HS-27A (cell line): ENCODE data around the gene CEP55.

Source experiments
- DNase-seq: peaks from one replicate; pipeline ENCODE4 v3.0.0-alpha.2; 2012; ENCODE audit warnings: low read depth, missing footprints

The CEP55 gene

DNA sequence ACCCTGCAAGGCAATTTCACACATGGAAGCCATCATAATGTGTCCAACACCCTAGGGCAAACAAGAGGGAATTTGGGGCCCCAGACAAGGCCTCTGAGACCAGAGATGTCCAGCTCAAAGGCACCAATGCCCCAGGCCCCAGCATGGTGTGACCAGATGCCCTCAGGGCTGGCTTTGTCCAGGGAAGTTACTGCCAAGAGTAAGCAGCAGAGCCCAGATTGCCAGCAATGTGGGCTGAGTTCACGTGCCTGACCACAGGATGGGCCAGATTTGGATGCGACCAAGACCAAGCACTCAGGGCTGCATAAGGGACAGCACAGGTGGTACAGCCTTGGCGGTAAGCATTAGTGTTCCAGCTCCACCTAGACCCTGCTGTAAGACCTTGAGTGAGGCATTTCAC lies 27.0 kb upstream of the CEP55 start:
- no peak for DNase-seq

DNA sequence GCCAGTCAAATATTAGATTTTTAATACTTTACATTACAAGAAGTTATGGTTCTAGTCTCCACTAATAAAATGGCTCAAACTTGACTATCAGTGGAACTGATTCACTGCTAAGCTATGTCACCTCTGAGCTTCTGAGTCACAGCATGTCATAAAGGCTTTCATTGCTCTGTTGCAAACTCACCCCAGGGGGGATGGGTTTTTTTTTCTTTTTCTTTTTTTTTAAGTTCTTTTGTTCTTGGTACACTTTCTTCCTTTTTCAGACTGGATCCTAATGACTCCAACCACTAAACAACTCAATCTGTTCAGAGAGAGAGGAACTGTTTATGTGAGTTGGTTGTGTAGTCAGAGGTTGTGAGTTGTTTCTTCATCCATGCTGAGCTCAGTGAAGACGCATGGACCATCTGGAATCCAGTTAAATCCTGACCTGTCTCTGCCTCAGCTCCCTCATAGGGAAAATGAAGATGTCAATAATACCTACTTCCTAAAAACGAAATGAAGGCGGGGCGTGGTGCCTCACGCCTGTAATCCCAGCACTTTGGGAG lies 25.2 kb upstream of the CEP55 start:
- peak; percentile 81 for DNase-seq

DNA sequence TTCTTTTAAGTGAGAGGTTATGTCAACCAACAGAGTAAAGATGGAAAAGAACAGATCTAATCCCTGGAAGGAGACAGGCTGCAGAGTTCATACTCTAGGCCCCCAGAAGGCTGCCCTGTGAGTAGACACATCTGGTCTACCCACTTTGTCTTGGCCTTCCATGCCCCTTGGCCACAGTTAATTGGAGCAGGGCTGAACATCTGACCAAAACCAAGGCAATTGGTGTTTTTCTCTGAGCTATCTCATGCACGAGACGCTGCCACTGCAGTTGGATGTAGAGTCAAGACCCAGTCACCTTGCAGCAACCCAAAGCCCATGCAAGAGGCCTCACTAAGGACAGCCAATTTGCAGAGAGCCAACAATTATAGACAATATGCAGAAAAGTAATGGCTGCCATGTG lies 23.3 kb upstream of the CEP55 start:
- no peak for DNase-seq

DNA sequence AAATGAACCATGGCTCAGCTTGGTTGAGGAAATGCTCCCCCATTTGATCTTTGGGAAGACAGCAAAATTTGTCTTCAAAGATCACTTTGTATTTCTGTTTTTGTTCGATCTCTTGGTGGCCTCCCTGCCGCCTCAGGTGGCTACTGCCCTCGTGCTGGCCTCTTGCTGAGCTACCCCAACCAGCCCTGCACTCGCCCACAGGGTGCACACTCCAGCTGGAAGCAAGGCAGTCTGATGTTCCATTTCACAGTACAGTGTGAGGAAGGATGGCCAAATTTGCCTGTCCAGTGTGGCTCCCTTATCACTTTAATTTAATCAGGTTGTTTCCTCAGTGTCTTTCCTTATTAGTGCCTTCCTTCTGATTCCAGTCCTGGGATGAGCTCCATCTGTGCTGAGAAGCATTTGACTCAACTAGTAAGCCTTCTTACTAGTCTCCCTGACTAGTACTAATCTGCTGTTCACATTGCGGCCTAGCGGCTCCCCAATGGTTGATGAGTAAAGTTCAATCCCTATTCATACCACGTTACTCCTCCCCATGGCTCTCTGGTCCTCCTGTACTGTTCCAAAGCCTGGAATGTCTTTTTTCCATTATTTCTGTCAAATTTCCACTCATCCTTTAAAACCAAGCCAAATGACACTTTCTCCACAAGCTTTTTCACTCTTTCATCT lies 22.5 kb upstream of the CEP55 start:
- no peak for DNase-seq

DNA sequence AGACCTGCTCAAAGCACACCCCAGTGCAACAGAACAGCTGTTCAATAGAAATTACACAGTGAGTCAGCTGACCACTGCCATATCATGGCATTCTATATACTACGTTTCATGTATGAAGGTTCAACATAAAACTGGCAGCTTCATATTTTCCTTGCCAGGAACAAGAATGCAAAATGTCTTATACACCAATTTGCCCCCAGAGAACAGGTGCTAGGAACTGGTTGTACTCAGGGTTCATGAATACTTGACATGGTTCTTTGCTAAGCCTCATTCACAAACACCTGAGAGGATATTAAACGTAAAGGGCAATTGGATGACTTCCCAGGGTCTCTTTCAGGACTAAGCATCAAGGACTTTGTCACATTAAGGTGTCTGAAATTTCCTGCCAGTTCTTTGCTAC lies 21.2 kb upstream of the CEP55 start:
- DNase-seq = no peak

DNA sequence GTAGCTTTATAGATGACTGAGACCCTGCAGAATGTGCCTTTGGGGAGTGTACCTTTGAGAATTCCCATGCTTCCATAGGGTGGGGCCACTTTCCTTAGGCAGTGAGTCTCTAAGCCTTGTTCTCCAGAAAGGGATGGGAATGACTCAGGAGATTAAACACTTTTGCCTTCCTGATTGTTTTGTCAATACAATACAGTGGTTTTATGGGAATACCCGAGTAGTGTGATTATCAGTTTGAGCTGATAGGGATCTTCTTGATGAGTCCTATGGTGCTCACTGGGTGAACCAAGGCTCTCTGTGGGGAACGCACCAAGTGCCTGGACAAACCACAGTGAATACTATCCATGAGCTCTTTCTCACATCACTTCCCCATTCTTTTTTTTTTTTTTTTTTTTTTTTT lies 20.5 kb upstream of the CEP55 start:
- no peak for DNase-seq

DNA sequence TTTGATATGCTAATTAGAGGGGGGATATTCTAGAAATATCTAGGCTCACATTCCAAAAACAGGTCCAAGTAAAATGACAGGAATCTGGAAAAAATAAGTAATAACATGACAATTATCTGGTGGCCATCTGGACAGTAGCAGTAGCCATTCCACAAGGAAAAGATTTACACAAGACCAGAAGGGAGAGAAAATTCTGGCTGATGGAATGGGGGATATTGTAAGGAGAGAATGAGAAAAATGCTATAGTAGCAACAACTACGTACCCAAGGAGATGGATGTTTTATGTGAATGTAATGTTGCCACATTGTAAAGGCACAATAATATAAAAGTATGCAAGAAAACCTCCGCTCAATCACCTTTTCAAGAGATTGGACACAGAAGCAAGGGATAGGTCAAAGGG lies 19.7 kb upstream of the CEP55 start:
- no peak for DNase-seq

DNA sequence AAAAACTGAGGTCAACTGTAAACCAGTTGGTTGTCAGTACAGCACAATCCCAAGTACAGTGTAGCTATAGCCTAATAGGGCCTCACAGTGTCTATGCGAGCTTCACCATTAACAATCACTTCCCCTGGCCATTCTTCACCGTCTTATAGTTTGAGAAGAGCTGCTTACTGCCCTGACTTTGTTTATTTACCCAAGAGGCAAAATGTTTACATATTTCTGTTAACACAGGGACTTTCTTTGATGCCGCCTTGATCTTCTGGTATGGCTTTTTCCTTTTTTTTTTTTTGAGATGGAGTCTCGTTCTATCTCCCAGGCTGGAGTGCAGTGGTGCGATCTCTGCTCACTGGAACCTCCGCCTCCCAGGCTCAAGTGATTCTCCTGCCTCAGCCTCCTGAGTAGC lies 17.5 kb upstream of the CEP55 start:
- no peak for DNase-seq

DNA sequence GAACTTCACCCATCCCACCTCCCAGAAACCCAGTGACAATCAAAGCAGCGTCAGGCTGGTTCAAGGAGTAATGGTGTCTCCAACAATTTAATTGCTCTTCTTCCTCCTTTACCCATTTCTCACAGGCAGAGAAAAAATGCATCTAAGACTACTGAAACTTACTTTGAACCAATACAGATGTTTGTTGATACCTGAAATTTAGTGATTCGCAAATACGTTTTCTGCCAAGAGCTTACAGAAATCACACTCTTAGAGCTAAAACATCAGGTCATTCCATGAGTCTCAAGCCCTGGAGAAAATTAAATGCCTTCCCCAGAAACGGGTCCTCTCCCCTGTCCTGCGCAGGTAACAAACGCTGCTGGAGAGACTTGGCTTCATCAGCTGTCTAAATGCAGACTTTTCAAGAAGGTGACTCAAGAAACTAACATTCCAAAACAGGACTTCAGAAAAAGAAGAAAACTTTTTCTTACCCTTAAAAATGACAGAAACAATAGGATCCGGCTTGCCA lies 14.7 kb upstream of the CEP55 start:
- DNase-seq = no peak

DNA sequence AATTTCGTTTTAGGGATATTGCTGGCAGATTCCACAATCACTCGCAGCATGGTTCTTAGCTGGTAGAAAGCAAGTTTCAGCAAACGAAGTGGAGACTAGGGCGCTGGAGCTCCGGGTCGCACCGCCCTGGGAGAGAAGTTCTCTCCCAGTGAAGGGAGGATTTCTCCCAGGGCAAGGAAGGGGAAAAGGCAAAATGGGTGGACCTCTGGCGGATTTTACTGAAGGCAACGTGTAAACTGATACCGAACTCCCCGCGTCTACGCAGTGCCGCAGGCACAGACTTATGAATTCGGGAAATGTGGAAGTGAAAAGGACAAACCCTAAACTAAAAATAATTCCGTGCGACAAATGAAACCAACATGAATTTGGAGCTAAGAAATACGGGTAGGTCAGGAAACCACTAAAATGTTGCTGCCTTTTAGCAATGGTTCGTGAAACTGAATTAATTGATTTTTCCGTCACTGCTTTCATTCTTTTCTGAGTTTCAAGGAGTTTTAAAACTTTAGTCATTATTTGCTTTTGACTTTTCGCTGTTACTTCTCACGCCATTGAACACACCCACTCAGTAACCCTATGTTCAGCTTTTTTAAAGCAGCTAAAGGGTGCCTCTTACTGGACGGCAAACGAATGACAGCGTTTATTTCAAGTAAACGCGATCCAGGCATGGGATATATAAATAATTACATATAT lies 14.1 kb upstream of the CEP55 start, which contains the start of gene MYOF:
MYOF (minus strand) TSS at position 190 of the 690 bp plus-strand sequence; CDS start at position 50, 140 bp downstream.
- peak; percentile 65 for DNase-seq

DNA sequence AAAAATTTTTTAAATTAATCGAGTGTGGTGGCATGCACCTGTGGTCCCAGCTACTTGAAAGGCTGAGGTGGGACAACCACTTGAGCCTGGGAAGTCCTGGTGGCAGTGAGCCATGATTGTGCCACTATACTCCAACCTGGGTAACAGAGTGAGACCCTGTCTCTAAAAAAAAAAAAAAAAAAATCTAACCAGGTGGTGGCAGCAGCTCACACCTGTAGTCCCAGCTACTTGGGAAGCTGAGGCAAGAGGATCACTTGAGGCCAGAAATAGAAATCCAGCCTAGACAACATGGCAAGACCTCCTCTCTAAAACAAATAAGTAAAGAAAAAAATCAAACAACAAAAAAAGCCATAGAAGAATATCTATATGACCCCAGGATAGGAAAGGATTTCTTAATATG lies 10.7 kb upstream of the CEP55 start:
- DNase-seq = no peak

DNA sequence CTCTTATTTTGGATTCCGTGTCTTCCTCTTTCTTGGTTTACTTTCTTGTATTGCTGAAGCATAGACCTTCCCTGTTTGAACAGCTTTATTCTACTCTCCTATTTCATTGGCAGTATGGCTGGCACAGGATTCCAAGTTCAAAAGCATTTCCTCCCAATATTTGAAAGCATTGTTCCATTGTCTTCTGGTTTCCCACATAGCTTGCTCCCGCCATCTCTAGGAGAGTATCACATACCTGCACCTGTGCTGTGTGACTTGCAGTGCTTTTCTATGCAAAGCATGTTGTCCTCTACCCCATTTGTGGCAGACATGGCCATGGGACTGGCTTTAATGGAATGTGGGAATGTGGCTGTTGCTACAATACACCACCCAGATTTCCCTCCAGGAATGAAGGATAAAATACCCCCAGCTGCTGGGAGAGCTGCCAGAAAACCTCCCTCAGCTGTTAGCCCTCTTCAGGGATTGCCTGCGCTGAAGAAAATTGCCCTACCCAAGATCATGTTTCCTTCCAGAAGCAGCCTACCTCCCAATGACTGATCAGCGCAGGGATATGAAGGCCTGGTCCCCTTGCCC lies 7.4 kb upstream of the CEP55 start:
- DNase-seq = no peak

DNA sequence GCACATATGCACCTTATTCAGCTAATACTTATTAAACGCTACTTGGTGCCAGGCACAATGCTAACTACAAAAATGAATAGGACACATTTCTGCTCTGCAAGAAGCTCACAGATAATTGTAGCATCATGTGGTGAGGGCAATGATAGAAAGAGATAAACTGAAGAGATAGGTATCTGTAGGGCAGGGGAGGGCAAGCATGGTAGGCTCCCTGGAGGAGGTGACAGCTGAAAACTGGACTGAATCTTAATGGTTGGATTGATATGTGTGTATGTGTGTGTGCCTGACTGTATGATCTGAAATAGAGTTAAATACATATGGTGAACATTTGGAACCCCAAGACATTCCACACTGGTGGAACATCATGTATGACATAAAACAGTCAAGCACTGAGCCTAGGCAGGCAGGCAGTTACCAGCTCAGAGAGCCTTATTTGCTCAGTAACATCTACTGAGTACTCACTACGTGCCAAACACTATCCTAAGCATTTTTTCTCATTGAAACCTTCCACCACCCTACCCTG lies 4.8 kb upstream of the CEP55 start:
- no peak for DNase-seq

DNA sequence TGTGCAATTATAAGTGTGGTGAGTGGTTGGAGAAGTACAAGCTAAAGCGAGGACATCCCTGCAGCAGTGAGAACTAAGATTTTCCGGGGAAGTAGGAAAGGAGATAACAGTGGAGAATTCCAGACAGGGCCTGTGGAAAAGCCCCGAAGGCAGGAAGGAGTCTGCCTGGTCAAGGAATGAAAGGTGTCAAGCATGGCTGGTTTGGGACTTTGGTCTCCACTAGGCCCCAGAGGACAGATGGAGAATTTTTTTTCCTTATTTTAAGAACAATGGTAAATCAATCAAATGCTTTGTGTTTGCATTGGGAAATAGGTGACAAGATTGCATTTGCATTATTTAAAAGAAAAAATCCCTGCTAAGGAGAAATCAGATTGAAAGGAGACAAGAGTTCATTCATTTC lies 3.2 kb upstream of the CEP55 start:
- no peak for DNase-seq

DNA sequence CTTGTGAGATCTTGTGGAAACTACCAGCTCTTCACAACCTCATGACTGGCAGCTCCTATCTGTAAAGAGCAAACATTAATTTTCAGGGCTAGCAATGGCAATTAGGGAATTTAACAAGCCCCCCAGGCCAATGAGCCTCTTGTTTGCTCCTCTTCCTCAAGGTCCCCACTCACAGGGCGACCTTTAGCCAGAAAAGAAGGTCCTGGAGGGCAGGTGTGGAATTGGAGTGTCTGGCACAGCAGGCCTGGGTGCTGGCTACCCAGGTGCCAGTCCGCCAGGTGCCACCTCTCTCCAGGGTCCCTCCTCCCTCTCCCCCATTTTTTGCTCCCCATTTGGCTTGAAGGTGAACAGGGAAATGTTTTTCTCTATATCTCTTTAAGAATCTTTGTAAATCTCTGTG lies 1.9 kb upstream of the CEP55 start:
- DNase-seq = no peak

DNA sequence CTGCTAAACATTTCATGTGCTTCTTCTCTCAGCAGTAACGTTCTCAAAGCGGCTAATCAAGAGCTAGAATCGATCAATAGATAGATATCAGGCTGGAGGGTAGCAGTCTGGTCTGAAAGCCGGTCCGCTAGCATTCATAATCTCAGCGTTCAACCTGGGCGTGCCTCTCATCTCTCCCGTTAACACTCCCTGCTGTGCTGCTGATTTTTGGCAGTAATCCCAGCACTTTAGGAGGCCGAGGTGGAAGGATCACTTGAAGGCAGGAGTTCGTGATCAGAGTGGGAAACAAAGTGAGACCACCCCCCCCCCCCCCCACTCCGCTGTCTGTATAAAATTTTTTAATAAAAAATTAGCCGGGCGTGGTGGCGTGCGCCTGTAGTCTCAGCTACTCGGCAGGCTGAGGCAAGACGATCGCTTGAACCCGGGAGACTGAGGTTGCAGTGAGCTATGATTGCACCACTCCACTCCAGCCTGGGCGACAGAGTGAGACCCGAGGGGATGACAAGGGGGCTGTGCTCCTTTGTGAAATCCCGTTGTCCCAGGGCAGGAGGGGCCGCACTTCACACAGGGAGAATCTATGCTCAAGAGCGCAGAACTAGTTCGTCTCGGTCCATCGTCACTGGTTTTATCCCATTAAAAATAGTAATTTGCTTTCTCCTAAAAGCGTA lies 624 bp upstream of the CEP55 start:
- no peak for DNase-seq

DNA sequence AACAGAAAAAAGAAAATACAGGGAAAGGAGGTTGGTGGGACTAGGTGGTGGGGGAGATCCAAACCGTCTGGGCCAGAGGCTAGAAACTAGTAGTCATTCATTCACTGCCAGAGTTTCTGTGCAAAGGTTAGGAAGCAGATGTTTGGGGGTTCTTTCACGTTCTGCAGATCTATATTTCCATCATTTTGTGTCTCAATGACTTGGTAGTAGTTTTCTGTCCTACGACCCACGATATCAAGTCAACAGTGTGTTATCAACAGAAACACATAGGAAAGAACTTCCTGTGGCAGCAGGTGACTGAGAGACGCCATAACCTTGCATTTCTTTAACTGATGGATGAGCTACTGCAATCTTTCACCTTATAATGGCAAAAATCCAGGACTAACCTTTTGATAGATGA lies 1.8 kb downstream of the CEP55 start:
- DNase-seq = no peak

DNA sequence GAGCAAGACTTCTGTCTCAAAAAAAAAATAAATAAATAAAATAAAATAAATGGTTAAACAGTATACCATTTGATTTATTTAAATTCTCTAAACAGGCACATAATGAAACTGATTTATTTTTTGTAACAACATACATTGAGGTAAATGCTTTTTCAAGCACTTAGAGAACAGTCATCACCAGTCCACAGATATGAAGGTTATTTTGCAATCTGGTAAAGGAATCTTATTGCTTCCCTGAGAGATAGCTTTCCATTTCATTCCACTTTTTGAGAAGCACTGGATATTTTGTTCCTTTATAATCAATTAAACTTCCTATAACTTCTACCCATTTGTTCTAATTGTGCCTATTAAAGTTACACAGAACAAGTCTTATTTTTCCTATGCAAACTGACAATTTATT lies 5.2 kb downstream of the CEP55 start:
- no peak for DNase-seq

DNA sequence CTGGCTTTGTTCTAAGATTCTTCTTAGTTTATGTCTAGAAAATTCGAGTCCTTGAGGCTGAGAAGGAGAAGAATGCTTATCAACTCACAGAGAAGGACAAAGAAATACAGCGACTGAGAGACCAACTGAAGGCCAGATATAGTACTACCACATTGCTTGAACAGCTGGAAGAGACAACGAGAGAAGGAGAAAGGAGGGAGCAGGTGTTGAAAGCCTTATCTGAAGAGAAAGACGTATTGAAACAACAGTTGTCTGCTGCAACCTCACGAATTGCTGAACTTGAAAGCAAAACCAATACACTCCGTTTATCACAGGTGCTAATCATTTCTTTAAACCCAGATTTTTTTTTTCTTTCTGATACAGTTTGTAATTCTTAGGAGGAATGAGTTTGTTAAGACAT lies 6.7 kb downstream of the CEP55 start:
- no peak for DNase-seq

DNA sequence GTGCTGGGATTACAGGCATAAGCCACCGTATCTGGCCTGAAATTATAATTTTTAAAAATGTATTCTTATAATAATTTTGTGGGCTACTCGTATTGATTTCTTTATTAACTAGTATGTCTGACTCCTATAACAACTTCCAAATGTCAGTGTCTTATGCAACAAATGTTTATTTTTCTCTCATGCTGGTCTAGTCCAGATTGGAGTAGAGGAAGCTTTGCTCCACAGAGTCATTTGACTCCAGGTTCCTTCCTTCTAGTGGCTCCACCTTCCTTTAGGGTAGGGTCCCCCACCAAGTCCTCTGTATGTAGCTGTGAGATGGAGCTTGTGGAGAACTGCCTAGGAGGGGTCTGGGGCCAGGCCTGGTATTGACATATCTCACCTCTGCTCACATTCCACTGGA lies 8.7 kb downstream of the CEP55 start:
- no peak for DNase-seq

DNA sequence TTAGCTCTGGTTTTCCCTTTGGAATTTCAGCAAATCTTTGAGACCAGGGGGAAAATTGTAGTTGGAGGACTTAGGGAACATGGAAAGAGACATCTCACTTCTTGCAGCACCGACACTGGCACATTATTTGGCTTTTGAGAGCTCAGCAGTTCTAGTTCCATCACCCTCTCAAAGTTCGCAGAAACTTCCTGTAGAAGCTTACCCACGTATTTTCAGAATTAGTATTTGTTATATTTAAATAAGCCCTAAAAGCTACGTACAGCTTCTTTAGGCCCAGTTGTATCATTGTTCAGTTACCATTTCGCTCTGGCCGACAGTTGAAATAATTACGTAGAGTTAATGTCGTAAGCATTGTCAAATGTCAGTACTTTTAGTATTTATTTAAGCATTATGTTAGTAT lies 13.4 kb downstream of the CEP55 start:
- DNase-seq = no peak

DNA sequence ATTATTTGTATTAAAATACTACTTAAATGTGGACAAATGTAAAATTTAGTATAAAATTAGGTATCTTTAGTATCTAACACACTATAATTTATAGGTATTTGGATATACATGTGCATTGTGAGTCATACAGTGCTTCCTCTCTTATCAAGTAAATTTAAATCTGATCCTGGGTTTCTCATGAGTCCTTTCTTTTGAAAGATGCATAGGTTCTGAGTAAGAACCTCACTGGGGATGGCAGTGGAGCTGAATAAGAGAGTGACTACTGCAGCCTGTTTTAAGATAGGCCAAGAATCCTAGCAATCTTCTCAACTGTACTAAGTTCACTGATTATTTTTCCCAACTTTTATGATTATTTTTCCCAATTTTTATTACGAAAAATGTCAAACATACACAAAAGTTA lies 16.2 kb downstream of the CEP55 start:
- DNase-seq = no peak
